ENCODE measurements around the gene IKBKE. TPM values are rescaled to one million over a fixed set of nuclear protein-coding genes. Genes with fewer than 3 reads are reported as not detected.

The IKBKE gene
- total and polyA plus RNA-seq, 10 of the 15 experiments (the other 5 are each of a cell fraction or from before 2014, with no cell fraction given): 12.8 to 35.1 (median 23.1) TPM

DNA sequence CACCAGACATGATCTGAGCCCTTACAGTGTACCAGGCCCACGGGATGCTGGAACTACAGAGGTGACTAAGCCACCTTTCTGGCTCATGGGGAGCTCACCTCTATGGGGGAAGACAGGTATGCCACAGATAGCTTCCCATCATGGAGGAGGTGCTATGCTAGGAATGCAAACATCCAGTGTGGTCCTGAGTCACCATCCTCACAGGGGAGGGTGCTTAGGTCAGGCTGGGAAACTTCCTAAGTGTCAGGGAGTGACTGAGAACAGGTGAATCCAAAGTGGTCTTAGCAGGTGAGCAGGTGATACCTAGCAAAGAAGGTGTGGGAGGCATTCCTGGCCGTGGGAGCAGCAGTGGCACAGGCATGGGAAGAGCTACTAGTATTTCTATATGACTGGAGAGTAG is 28.4 kb downstream of the IKBKE start:
- Histone ChIP-seq H3K27me3 (replicated peaks in 1 of 2; ENCODE audit: control insufficient read depth in 2 of 2, insufficient read depth in 2 of 2, low read length in 1 of 2) (no peaks in the 10 kb centered on the region), H4K20me1 (ENCODE audit: control insufficient read depth, insufficient read depth) (no peaks in the 10 kb centered on the region), H3K79me2 (ENCODE audit: control insufficient read depth, insufficient read depth, low read length) (no peaks in the 10 kb centered on the region), H3K27ac (ENCODE audit: control insufficient read depth, insufficient read depth) (no peak overlapping the region; the same call in 1 of the 2 replicates), H3K9ac (ENCODE audit: control insufficient read depth, insufficient read depth, low read length) (no peak overlapping the region), H2AFZ (ENCODE audit: control insufficient read depth, low read depth, low read length) (no peak overlapping the region), H3K9me3 (replicated peaks; ENCODE audit: control insufficient read depth, insufficient read depth, low read length) (no peaks in the 10 kb centered on the region), H3K36me3 (ENCODE audit: control insufficient read depth in 2 of 2, insufficient read depth in 2 of 2, low read length in 1 of 2) (peaks cover 5 to 10% of the 10 kb centered on the region in 2 experiments; a peak in 3 of 4 replicates), H3K4me3 (no peak overlapping the region), H3K4me1 (ENCODE audit: control insufficient read depth, insufficient read depth, low read length) (peaks cover 47% of the 10 kb centered on the region), H3K4me2 (ENCODE audit: control insufficient read depth, insufficient read depth) (no peak overlapping the region)
- DNase-seq (ENCODE audit: low read depth, low spot score) (no peak), ATAC-seq (no peak), FAIRE-seq (no peak)
- TF ChIP-seq, protein P1, sequence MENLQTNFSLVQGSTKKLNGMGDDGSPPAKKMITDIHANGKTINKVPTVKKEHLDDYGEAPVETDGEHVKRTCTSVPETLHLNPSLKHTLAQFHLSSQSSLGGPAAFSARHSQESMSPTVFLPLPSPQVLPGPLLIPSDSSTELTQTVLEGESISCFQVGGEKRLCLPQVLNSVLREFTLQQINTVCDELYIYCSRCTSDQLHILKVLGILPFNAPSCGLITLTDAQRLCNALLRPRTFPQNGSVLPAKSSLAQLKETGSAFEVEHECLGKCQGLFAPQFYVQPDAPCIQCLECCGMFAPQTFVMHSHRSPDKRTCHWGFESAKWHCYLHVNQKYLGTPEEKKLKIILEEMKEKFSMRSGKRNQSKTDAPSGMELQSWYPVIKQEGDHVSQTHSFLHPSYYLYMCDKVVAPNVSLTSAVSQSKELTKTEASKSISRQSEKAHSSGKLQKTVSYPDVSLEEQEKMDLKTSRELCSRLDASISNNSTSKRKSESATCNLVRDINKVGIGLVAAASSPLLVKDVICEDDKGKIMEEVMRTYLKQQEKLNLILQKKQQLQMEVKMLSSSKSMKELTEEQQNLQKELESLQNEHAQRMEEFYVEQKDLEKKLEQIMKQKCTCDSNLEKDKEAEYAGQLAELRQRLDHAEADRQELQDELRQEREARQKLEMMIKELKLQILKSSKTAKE (IDR thresholded peaks at IDR 0.05; ENCODE audit: low read depth, poor library complexity, severe bottlenecking): no peak
- TF ChIP-seq, protein P2, sequence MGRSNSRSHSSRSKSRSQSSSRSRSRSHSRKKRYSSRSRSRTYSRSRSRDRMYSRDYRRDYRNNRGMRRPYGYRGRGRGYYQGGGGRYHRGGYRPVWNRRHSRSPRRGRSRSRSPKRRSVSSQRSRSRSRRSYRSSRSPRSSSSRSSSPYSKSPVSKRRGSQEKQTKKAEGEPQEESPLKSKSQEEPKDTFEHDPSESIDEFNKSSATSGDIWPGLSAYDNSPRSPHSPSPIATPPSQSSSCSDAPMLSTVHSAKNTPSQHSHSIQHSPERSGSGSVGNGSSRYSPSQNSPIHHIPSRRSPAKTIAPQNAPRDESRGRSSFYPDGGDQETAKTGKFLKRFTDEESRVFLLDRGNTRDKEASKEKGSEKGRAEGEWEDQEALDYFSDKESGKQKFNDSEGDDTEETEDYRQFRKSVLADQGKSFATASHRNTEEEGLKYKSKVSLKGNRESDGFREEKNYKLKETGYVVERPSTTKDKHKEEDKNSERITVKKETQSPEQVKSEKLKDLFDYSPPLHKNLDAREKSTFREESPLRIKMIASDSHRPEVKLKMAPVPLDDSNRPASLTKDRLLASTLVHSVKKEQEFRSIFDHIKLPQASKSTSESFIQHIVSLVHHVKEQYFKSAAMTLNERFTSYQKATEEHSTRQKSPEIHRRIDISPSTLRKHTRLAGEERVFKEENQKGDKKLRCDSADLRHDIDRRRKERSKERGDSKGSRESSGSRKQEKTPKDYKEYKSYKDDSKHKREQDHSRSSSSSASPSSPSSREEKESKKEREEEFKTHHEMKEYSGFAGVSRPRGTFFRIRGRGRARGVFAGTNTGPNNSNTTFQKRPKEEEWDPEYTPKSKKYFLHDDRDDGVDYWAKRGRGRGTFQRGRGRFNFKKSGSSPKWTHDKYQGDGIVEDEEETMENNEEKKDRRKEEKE (IDR thresholded peaks at IDR 0.05): no peak
- no peak for TF ChIP-seq CREB1 (IDR thresholded peaks at IDR 0.05; ENCODE audit: low read depth)
- TF ChIP-seq ZBED1 (IDR thresholded peaks at IDR 0.05; ENCODE audit: borderline replicate concordance): no peak
- TF ChIP-seq FOXK2 (IDR thresholded peaks at IDR 0.05): no peak
- TF ChIP-seq, protein P3, sequence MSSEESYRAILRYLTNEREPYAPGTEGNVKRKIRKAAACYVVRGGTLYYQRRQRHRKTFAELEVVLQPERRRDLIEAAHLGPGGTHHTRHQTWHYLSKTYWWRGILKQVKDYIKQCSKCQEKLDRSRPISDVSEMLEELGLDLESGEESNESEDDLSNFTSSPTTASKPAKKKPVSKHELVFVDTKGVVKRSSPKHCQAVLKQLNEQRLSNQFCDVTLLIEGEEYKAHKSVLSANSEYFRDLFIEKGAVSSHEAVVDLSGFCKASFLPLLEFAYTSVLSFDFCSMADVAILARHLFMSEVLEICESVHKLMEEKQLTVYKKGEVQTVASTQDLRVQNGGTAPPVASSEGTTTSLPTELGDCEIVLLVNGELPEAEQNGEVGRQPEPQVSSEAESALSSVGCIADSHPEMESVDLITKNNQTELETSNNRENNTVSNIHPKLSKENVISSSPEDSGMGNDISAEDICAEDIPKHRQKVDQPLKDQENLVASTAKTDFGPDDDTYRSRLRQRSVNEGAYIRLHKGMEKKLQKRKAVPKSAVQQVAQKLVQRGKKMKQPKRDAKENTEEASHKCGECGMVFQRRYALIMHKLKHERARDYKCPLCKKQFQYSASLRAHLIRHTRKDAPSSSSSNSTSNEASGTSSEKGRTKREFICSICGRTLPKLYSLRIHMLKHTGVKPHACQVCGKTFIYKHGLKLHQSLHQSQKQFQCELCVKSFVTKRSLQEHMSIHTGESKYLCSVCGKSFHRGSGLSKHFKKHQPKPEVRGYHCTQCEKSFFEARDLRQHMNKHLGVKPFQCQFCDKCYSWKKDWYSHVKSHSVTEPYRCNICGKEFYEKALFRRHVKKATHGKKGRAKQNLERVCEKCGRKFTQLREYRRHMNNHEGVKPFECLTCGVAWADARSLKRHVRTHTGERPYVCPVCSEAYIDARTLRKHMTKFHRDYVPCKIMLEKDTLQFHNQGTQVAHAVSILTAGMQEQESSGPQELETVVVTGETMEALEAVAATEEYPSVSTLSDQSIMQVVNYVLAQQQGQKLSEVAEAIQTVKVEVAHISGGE (CRISPR knock-in tag; IDR thresholded peaks at IDR 0.05): no peak
- TF ChIP-seq TCF7 (IDR thresholded peaks at IDR 0.05; ENCODE audit: borderline replicate concordance): no peak
- TF ChIP-seq NR2C1 (IDR thresholded peaks at IDR 0.05): no peak
- no peak for TF ChIP-seq ATF7 (IDR thresholded peaks at IDR 0.05; ENCODE audit: low read depth)
- POLR2A ChIA-PET: interaction anchor here (2.3 to 4.0 kb wide), 3 partner anchors 7 to 57 kb away, joined by 8 to 60 read pairs (median 8); partner anchors contain the start of gene RASSF5
- no TSS peak for BruUV-seq (replicated peaks)
- 8% methylated on average over 2 of the region's 2 CpGs for WGBS (ENCODE audit: insufficient coverage, insufficient replicate concordance, low lambda C conversion rate, missing lambda C conversion rate)
- in situ Hi-C loops (cut with MboI): no loop called here
- RAD21 ChIA-PET (ENCODE audit: unreplicated experiment): interaction anchor here (0.9 to 4.7 kb wide), 7 partner anchors 7 to 110 kb away, joined by 3 to 69 read pairs (median 5); partner anchors contain the start of genes IKBKE and RASSF5
- CTCF ChIA-PET: interaction anchor here (0.8 to 7.5 kb wide), 7 partner anchors 9 to 165 kb away, joined by 3 to 48 read pairs (median 9); no protein-coding TSS in a partner anchor
- intact Hi-C loops (cut with micrococcal nuclease; ENCODE audit: unreplicated experiment): no loop called here
- SMC1A ChIA-PET (ENCODE audit: uncharacterized antibody, unreplicated experiment): interaction anchor here (1.4 to 3.6 kb wide), 3 partner anchors 18 to 28 kb away, joined by 4 to 15 read pairs (median 10); partner anchors contain the start of gene IKBKE

Data from GM12878 (cell line).